G401 (cell line): ENCODE data around the gene NBAS. TPM values are rescaled to one million over a fixed set of nuclear protein-coding genes. Genes with fewer than 3 reads are reported as not detected.

ENCODE experiments used
- DNase-seq: peaks from one replicate; pipeline ENCODE4 v3.0.0-alpha.2; 2015; ENCODE audit warnings: low spot score
- in situ Hi-C: cut with HindIII; loops from 2 replicates; pipeline ENCODE4 v1.10.0; 2016; ENCODE audit warnings: low sequenced_read_pairs, mixed read lengths
- total RNA-seq: library from RNA; depleted of rRNA; stranded (reverse); fragments of >200 nt; shearing (Covaris generic); gene quantifications from 2 replicates; pipeline ENCODE4 v1.2.3, GENCODE V29; 2014; rRNA removed

Gene NBAS
- total RNA-seq, 1 experiment from 2014 or later: 45.1 TPM

DNA sequence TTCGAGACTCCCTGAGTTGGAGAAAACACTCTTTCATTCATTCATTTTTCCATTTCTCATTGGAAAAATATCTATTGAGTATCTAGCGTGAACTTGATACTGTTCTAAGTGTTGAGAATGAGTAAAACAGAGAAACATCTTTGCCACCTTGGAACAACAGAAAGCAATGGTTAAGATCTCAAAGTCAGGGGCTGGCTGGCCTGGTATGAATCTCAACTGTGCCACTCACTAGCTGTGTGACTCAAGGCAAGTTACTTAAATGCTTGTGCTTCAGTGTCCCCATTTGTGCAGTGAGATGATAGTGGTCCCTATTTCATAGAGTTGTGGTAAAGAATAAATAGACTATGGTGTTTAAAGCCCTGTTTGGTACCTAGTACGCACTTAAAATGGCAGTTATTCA lies 415.2 kb downstream of the NBAS start:
- DNase-seq: no peak
- in situ Hi-C loops: no loop called here

DNA sequence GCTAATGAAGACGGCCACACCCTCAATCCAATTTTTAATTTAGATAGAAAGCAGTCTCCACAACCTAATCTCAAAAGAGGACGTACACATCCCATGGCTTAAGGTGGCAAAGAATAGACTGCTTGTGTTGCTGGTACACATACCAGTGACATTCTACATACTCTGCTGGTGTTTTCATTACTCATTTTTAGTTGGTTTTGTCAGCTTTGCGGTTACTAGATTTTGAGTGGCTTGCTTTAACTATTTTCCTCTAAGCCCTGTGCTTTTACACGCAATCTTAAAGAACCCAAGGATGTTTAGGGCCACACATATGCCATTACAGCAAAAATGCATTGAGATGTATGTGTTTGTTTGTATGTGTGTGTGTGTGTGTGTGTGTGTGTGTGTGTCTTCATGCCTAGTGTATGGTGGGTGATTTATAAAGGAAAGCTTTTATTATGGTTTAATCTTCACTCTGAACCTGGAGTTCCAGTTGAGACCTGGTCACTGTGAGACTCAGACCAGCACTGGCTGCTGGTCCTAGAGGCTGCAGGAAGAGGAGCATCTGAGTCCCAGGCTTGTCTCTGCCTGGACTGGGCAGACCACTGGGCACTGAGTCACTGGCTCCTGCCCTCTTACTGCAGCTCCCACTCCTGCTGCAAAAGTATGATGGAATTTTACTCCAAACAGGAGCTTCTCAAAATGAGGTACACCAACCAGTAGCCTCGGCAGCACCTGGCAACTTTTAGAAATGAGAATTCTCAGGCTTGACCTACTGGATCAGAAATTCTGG lies 415.9 kb downstream of the NBAS start:
- DNase-seq: no peak
- in situ Hi-C loops: no loop called here

DNA sequence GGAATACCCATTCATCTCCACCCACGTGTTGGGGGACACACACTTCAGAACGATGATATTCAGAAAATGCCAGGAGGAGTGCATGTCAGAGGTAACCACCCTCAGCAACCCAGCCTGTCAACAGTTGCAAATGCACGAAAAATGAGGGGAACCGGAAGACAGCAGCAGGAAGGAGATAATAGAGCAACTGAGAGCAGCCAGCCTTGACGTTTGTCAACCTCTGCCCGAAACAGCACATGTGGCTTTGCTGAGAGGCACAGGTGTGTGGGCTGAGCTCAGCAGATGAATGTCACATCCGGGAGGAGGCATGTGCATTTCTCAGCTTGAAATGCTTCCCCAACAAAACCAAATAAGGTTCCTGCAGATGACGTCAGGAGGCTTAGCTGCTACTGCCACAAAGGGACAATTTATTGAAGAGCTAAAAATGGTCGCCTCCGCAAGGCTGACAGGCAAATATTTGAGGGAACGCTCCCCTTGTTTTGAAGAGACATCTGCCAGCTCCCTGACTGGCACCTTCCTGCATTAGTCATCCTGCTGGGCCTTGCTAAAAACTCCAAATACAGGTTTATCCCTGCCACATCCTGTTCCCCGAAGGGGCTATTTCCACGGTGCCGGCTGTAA lies 419.0 kb downstream of the NBAS start:
- DNase-seq: no peak
- in situ Hi-C loops: no loop called here

DNA sequence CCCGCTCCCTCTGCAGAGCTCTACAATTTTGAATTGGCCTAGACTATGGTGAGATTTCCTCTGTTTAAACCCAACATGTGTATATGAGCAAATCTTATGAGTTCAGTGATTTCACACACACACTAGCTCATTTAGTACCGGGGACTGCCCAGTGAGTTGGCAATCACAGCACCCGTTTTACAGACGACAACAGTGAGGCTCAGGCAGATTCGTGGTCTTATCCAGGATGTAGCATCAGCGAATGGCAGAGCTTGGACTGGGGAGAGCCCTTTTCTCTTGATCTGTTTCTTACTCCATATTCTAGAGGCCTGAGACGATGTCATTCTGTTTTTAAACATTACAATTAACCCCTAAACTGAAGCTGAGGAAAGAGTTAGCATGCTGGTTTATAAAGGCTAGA lies 419.9 kb downstream of the NBAS start:
- DNase-seq: no peak
- in situ Hi-C loops: no loop called here

DNA sequence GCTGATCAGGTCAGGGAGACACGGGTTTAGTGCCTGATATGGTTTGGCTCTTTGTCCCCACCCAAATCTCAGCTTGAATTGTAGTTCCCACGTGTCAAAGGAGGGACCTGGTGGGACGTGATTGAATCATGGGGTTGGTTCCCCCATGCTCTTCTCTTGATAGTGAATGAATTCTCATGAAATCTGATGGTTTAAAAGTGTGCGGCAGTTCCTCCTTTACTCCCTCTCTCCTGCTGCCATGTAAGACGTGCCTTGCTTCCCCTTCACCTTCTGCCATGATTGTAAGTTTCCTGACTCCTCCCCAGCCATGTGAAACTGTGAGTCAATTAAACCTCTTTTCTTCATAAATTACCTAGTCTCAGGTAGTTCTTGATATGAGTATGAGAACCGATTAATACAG lies 424.5 kb downstream of the NBAS start:
- in situ Hi-C loops: no loop called here
- no peak for DNase-seq

DNA sequence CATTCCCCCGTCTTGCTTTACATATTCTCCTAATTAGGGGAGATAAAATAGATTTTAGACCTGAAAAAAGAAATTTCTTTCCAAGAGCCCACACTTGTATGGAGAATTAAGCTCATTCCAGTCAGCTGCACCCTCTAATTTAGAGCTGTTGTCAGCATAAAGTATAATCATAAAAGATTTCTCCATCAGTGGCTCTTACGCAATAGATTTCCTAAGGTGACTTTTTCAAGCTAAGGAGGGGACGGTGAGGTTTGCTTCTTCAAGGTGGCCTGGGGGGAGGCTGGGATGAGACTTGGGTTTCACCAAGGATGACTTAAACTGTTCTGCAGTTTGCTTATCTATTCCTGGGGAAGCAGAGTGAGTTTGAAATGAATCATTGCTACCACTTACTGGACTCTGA lies 426.2 kb downstream of the NBAS start:
- in situ Hi-C loops: no loop called here
- no peak for DNase-seq

DNA sequence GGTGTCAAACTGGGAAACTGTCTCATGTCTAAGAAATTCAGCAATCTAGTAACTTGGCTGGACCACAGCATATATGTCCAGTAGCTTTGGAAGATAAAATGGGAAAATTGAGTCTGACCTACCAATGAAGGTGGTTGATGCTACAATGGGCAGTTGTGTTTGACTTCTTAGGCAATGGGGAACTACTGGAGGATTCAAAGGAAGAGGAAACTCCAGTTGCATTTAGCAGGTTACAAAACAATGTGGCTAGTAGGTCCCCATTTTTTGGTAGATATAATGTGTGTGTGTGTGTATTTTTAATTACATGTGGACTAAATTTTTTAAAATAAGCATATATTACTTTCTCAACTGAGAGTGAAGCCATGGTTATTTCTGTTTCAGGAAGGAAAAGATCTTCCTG lies 427.7 kb downstream of the NBAS start:
- DNase-seq: no peak
- in situ Hi-C loops: no loop called here

DNA sequence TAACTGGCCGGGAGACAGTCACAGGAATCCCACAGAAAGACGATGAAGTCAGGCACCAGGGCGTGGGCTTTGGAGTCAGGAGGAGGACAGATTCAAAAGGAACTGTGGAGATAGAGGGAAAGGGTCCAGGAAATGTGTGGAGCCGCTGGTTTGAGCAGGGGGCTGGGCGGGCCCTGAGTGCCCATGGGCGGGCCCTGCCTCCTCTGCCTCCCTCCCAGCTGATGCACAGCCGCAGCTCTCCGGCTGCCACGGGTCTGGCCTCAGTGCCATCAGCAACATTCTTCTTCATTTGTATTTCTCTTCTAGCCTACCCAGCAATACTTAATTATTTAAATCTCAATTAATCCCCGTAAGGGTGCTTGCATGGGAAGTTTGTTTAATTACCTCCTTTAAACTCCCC lies 432.3 kb downstream of the NBAS start:
- in situ Hi-C loops: no loop called here
- no peak for DNase-seq

DNA sequence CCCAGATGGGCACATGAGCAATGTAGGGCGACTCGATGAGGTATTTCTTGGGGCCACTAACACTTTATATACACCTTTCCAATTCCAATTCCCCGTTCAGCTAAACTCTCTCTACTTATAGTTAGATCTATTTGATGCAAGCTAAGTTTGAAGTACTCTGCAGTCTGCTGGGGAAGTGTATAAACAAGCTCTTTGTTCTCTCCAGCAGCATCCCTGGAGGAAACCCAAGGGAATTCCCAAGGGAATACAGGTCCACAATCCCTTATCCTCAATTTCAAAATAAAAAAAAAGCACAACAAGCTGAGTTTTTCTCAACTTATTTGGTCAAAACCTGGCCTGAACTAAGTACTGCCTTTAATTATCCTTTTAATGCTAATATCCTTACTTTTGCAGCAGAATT lies 433.3 kb downstream of the NBAS start:
- no peak for DNase-seq
- in situ Hi-C loops: no loop called here

DNA sequence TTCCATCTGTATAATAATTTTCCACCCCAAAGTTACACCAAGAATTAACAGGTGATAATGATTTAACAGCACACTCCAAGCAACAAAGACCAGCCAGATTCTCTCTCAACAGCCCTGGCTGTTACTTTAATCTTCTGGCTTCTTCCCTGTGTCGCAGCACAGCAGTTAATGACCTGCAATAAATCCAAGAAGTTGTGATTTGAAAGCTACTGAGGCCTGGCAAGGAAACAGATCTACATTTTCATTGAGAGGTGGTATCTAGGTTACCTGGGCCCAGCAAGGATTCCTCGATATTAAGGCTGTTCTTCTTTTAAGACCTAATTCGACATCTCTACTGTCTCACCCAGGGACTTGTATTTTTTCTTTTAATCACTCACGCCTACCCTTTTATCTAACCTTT lies 433.8 kb downstream of the NBAS start:
- in situ Hi-C loops: no loop called here
- no peak for DNase-seq

DNA sequence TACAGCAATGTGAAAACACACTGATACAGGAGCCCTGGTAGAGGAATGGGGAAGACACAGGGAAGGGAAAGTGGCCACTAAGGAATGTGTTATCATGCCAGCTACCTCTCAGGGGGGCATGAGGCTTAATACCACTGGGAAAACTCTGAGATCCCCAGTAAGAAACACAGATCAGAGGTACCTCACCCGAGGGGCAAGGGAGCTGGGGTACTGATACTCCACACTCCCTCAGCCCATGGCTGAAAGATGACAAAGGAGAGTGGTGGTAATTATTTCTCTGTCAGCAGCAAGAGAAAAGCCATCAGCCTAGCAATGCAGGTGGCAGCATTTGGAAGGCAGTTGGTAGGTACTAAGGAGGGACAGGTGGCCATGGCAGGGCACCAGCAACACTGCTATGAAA lies 434.8 kb downstream of the NBAS start:
- in situ Hi-C loops: no loop called here
- no peak for DNase-seq

DNA sequence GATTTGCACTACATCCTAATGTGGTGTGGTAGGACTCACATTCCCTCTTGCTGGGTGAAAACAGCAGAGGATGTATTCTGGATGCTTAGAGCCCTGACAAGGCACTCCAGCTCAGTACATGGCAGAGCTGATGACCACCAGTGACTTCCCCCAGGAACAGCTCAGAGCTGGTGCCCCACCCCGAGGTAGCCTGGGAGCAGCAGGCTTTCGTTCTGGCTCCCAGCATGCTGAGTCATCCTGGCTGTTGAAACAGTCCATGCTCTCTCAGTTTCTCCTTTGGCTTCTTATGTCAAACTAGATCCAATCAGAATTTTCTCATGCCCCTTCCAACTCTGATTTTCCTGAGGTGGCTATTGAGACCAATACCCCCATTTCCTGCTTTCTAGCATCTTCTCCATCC lies 438.2 kb downstream of the NBAS start:
- in situ Hi-C loops: no loop called here

DNA sequence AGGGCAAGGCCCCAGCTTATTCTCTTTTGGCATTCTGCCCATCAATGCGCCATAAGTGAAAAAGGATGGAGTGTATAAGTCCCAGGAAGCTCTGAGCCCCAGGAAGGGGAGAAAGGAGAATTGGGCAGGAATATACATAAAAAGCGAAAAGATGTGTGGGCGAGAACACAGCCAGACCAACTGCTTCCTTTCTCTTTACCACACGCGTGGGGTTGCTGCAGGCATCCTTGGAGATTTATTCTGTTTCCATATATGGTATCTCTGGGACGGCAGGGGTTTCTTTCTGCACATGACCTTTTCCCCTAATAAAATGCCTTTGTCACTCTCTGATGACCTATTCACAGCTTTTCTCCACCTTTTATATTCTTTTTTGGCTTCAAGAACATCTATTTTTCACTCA lies 440.5 kb downstream of the NBAS start:
- in situ Hi-C loops: no loop called here

More for the DNA sequence above, 438.2 kb downstream of the NBAS start:
- no peak for DNase-seq

DNA sequence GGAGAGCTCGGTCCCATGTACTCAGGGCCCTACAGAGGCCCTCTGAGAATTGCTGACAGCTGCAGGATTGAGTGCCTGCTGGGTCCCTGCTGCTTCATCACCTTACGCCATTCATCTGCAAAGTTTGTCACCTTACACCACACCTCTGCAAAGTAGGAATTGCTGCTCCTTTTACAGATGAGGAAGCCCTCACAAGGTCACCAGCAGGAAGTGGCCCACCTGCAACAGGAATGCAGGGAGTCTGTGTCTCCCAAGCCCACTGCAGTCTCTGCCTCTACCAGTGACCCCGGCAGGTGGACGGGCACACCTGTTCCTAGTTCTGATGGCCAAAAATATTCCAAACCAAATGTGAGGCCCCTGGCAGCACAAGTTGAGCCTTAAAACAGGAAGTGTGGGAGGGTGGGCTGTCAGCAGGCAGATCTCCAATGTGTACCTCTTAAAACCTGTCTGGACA lies 441.4 kb downstream of the NBAS start:
- in situ Hi-C loops: no loop called here
- DNase-seq: no peak

More for the DNA sequence above, 440.5 kb downstream of the NBAS start:
- no peak for DNase-seq

DNA sequence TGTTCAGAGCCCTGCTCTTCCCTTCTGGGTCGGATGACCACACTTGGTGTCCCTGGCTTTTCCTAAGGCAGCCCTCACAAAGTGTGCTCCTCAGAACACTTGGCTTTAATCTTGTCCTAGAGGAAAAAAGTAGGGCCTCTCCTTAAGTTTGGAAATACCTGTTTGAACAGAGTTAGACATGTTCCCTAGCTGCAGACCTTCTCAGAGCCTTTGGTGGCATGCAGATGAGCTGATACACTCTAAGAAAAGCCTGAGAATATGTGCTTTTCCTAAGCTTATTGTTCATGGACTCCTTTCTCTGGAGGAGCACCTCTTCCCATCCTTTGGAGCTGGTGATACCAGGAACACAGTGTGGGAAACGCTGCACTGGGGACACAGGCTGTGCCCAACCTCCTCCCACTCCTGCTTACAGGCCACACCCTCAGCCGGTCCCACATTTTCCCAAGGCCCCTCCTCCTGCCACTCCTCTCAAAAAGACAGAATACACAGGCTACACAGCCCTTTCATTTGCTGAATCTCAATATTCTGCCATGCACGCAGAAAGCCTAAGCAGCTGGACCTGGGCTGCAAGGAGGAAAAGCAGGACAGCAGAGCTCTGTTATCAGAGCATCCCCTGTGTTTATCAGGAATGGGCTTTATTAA lies 443.6 kb downstream of the NBAS start:
- in situ Hi-C loops: no loop called here
- no peak for DNase-seq

Other genes with a start within 250 kb of the NBAS start
- gene DDX1, start 30.5 kb upstream of the NBAS start, total RNA-seq: 89.5 and 131 TPM in 2 replicates